Keratinocyte (primary cell): Measurements from ENCODE around the gene HTRA1. TPM values are rescaled to one million over a fixed set of nuclear protein-coding genes. Genes with fewer than 3 reads are reported as not detected.

ENCODE experiments used
- DNase-seq: peaks from one replicate; pipeline ENCODE4 v3.0.0-alpha.2; 2011; ENCODE audit warnings: low read depth, missing footprints, low spot score
- FAIRE-seq: peaks from 2 replicates; lab custom pipeline; 2011; peaks lifted over from hg19 to GRCh38; lab: Jason Lieb, UNC
- H2AFZ ChIP-seq: 2 replicates; pipeline ENCODE4 v1.6.0; 2012; ENCODE audit warnings: low read length, control low read depth, inconsistent platforms; ENCODE audit not compliant: control insufficient read depth
- H3K27ac ChIP-seq: 2 replicates; pipeline ENCODE4 v1.5.1; 2011; ENCODE audit warnings: low read length; ENCODE audit not compliant: control insufficient read depth, insufficient read depth
- H3K27me3 ChIP-seq: 3 replicates; pipeline ENCODE4 v1.6.0; 2011; ENCODE audit warnings: low read length; ENCODE audit not compliant: control insufficient read depth, insufficient read depth; ENCODE audit errors: extremely low read depth
- H3K36me3 ChIP-seq, 2 experiments: 2 replicates in 1 of 2; 3 replicates in 1 of 2; pipeline ENCODE4 v1.5.1; 2011; ENCODE audit warnings: low read length in 2 of 2, mild to moderate bottlenecking in 1 of 2; ENCODE audit not compliant: control insufficient read depth in 2 of 2, insufficient read depth in 2 of 2; ENCODE audit errors: extremely low read depth in 1 of 2
- H3K4me1 ChIP-seq: 3 replicates; pipeline ENCODE4 v1.5.1; 2011; ENCODE audit warnings: low read length; ENCODE audit not compliant: control insufficient read depth, insufficient read depth; ENCODE audit errors: extremely low read depth
- H3K4me2 ChIP-seq: 3 replicates; pipeline ENCODE4 v1.6.0; 2011; ENCODE audit warnings: low read depth, low read length; ENCODE audit not compliant: control insufficient read depth, insufficient read depth; ENCODE audit errors: extremely low read depth
- H3K4me3 ChIP-seq, 3 experiments: fragments of 200-600 bp in 1 of 3; sonication (generic) in 1 of 3; 2 replicates in 2 of 3; 3 replicates in 1 of 3; pipeline ENCODE4 v1.5.1; 2011 to 2016; ENCODE audit warnings: low read length in 3 of 3, mild to moderate bottlenecking in 3 of 3, control low read depth in 2 of 3, inconsistent platforms in 1 of 3, low read depth in 1 of 3, mixed read lengths in 1 of 3, mixed run types in 1 of 3, moderate library complexity in 1 of 3; ENCODE audit not compliant: control insufficient read depth in 2 of 3, insufficient read depth in 2 of 3; ENCODE audit errors: extremely low read depth in 1 of 3
- H3K79me2 ChIP-seq: 2 replicates; pipeline ENCODE4 v1.6.0; 2012; ENCODE audit warnings: low read length; ENCODE audit not compliant: control insufficient read depth, insufficient read depth
- H3K9ac ChIP-seq: 3 replicates; pipeline ENCODE4 v1.6.0; 2011; ENCODE audit warnings: low read length; ENCODE audit not compliant: control insufficient read depth, insufficient read depth; ENCODE audit errors: extremely low read depth
- H3K9me1 ChIP-seq: 3 replicates; pipeline ENCODE4 v1.6.0; 2011; ENCODE audit warnings: low read length; ENCODE audit not compliant: control insufficient read depth, insufficient read depth; ENCODE audit errors: extremely low read depth
- H3K9me3 ChIP-seq: 2 replicates; pipeline ENCODE4 v1.5.1; 2012; ENCODE audit warnings: low read depth, low read length; ENCODE audit not compliant: control insufficient read depth
- H4K20me1 ChIP-seq: 3 replicates; pipeline ENCODE4 v1.6.0; 2011; ENCODE audit warnings: low read length; ENCODE audit not compliant: control insufficient read depth, insufficient read depth; ENCODE audit errors: extremely low read depth
- CTCF ChIP-seq, 3 experiments: IDR thresholded peaks in 1 of 3; conservative IDR thresholded peaks in 1 of 3; optimal IDR thresholded peaks in 1 of 3; 2 replicates in 2 of 3; 3 replicates in 1 of 3; pipeline versions ENCODE3 to v1.5.1; 2011; ENCODE audit warnings: low read length in 3 of 3, mild to moderate bottlenecking in 3 of 3, moderate library complexity in 2 of 3, control low read depth in 1 of 3, inconsistent platforms in 1 of 3; ENCODE audit not compliant: insufficient read depth in 2 of 3; ENCODE audit errors: extremely low read depth in 1 of 3
- EZH2 ChIP-seq: IDR thresholded peaks from one replicate; pipeline ENCODE4 v1.6.1; 2012; ENCODE audit warnings: inconsistent platforms, mild to moderate bottlenecking, low read length, moderate library complexity
- dilution Hi-C: fragments of 300-500 bp; cut with MboI; formaldehyde crosslinking; loops from one replicate; pipeline ENCODE4 v1.7.0; 2020; ENCODE audit warnings: low sequenced_read_pairs; ENCODE audit not compliant: extremely low pct_ligation_motif_present
- polyA plus RNA-seq, 5 experiments: library from polyadenylated mRNA; depleted of rRNA in 3 of 5; stranded (reverse) in 3 of 5; stranded (forward) in 1 of 5; unstranded in 1 of 5; fragments of >200 nt; gene quantifications; 1 replicate in 1 of 5; 2 replicates in 3 of 5; 3 replicates in 1 of 5; pipeline versions ENCODE4 v1.2.1 to v1.2.3, GENCODE V29; 2011 to 2012; ENCODE audit warnings: missing spikeins in 2 of 5, low read depth in 1 of 5, low replicate concordance in 1 of 5

HTRA1 gene
- polyA plus RNA-seq, 1 donor (not counting 4 experiments of a cell fraction or from before 2014, with no cell fraction given): 412 TPM

GRCh38 chr10:122455376-122456079, 5.8 kb upstream of the HTRA1 start:
- DNase-seq (no peak), FAIRE-seq (no peak)
- Histone ChIP-seq H3K79me2 (no peaks in the 10 kb centered on the region), H3K27me3 (no peaks in the 10 kb centered on the region), H4K20me1 (no peaks in the 10 kb centered on the region), H3K4me1 (peaks cover 2% of the 10 kb centered on the region), H3K9me1 (no peaks in the 10 kb centered on the region), H2AFZ (no peak overlapping the region), H3K4me2 (no peak overlapping the region), H3K36me3 (no peaks in the 10 kb centered on the region), H3K27ac (no peak overlapping the region), H3K9me3 (no peaks in the 10 kb centered on the region), H3K4me3 (no peak overlapping the region), H3K9ac (no peak overlapping the region)
- dilution Hi-C loops: no loop called here
- TF ChIP-seq CTCF (optimal IDR thresholded peaks at IDR 0.05 in 1 of 3, IDR thresholded peaks at IDR 0.05 in 1 of 3, conservative IDR thresholded peaks at IDR 0.05 in 1 of 3; ENCODE audit: extremely low read depth in 1 of 3, insufficient read depth in 2 of 3, low read length in 3 of 3) (no peak), EZH2 (no peak)

- Histone ChIP-seq H4K20me1 (no peaks in the 10 kb centered on the region), H3K36me3 (no peaks in the 10 kb centered on the region), H3K27me3 (no peaks in the 10 kb centered on the region), H3K4me2 (no peak overlapping the region), H3K4me1 (peaks cover 4% of the 10 kb centered on the region), H3K4me3 (no peak overlapping the region), H3K9me1 (no peaks in the 10 kb centered on the region), H3K79me2 (peaks cover 12% of the 10 kb centered on the region), H2AFZ (no peak overlapping the region), H3K9me3 (no peaks in the 10 kb centered on the region), H3K9ac (no peak overlapping the region), H3K27ac (no peak overlapping the region)
- TF ChIP-seq CTCF (optimal IDR thresholded peaks at IDR 0.05 in 1 of 3, IDR thresholded peaks at IDR 0.05 in 1 of 3, conservative IDR thresholded peaks at IDR 0.05 in 1 of 3; ENCODE audit: extremely low read depth in 1 of 3, insufficient read depth in 2 of 3, low read length in 3 of 3) (no peak), EZH2 (no peak)
- FAIRE-seq (no peak), DNase-seq (no peak)
- dilution Hi-C loops: no loop called here
Observed at GRCh38 chr10:122457934-122458333, 3.4 kb upstream of the HTRA1 start.
